ENCODE results near the gene HDAC11. TPM values are rescaled to one million over a fixed set of nuclear protein-coding genes. Genes with fewer than 3 reads are reported as not detected.

The HDAC11 gene
- total and polyA plus RNA-seq, 10 donors = 2.5 to 11.2 (median 6.3) TPM

GRCh38 chr3:13532631-13533030 lies 52.5 kb downstream of the HDAC11 start:
- intact Hi-C loops (cut with DNase I; ENCODE audit: low total_unique reads) = no loop called here
- no peak overlapping the region for H3K27ac ChIP-seq
- peaks cover 0 to 28% (median 0%) of the 10 kb centered on the region in 7 donors for H3K27me3 ChIP-seq (replicated peaks in 1 of 7)
- DNase-seq = peak; percentile 41
- WGBS, 5 donors = 70 to 94% (median 88%) methylated on average over 5 of the region's 5 CpGs
- no peaks in the 10 kb centered on the region for H3K36me3 ChIP-seq
- H3K4me1 ChIP-seq = peaks cover 0 to 11% (median 4%) of the 10 kb centered on the region in 6 donors
- TF ChIP-seq POLR2A (IDR thresholded peaks at IDR 0.05) (no peak), POLR2AphosphoS5 (IDR thresholded peaks at IDR 0.05) (no peak)
- TF ChIP-seq, protein P1, sequence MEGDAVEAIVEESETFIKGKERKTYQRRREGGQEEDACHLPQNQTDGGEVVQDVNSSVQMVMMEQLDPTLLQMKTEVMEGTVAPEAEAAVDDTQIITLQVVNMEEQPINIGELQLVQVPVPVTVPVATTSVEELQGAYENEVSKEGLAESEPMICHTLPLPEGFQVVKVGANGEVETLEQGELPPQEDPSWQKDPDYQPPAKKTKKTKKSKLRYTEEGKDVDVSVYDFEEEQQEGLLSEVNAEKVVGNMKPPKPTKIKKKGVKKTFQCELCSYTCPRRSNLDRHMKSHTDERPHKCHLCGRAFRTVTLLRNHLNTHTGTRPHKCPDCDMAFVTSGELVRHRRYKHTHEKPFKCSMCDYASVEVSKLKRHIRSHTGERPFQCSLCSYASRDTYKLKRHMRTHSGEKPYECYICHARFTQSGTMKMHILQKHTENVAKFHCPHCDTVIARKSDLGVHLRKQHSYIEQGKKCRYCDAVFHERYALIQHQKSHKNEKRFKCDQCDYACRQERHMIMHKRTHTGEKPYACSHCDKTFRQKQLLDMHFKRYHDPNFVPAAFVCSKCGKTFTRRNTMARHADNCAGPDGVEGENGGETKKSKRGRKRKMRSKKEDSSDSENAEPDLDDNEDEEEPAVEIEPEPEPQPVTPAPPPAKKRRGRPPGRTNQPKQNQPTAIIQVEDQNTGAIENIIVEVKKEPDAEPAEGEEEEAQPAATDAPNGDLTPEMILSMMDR (IDR thresholded peaks at IDR 0.05 in 8 of 11, conservative IDR thresholded peaks at IDR 0.05 in 3 of 11) = no peak
- H3K9me3 ChIP-seq = no peaks in the 10 kb centered on the region
- H3K4me3 ChIP-seq = no peak overlapping the region

DNA sequence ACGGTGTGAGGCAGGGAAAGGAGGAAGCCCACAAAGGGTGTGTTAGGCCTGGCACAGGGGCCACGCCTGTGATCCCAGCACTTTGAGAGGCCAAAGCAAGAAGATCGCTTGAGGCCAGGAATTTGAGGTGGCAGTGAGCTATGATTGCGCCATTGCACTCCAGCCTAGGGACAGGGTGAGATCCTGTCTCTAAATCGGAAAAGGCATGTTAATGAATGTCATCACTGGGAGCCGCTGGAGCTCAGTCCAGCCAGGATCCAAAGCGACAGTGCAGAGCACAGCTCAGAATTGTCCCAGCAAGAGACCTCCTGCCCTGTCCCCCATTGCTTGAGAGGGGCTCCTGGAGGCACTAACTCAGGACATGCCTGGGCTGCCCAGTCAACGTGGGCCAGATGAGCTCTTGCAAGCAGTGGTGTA lies 53.8 kb downstream of the HDAC11 start:
- peak; percentile 57 for DNase-seq
- no peak overlapping the region for H3K27ac ChIP-seq
- H3K4me1 ChIP-seq = peaks cover 0 to 11% (median 4%) of the 10 kb centered on the region in 6 donors
- no peaks in the 10 kb centered on the region for H3K36me3 ChIP-seq
- peaks cover 0 to 38% (median 0%) of the 10 kb centered on the region in 7 donors for H3K27me3 ChIP-seq (replicated peaks in 1 of 7)
- no peaks in the 10 kb centered on the region for H3K9me3 ChIP-seq
- TF ChIP-seq POLR2AphosphoS5 (IDR thresholded peaks at IDR 0.05) (no peak), POLR2A (IDR thresholded peaks at IDR 0.05) (no peak)
- TF ChIP-seq, protein P1 (IDR thresholded peaks at IDR 0.05 in 8 of 11, conservative IDR thresholded peaks at IDR 0.05 in 3 of 11) = no peak
- intact Hi-C loops (cut with DNase I; ENCODE audit: low total_unique reads) = no loop called here
- no peak overlapping the region for H3K4me3 ChIP-seq
- 87 to 91% (median 89%) methylated on average over 8 of the region's 8 CpGs for WGBS, 5 donors

GRCh38 chr3:13535526-13535875 lies 55.4 kb downstream of the HDAC11 start:
- Histone ChIP-seq H3K9me3 (no peaks in the 10 kb centered on the region), H3K4me1 (peaks cover 0 to 11% (median 4%) of the 10 kb centered on the region in 6 donors), H3K4me3 (no peak overlapping the region), H3K27ac (no peak overlapping the region), H3K27me3 (replicated peaks in 1 of 7) (peaks cover 0 to 42% (median 0%) of the 10 kb centered on the region in 7 donors), H3K36me3 (no peaks in the 10 kb centered on the region)
- DNase-seq = no peak
- intact Hi-C loops (cut with DNase I; ENCODE audit: low total_unique reads) = no loop called here
- no peak for TF ChIP-seq POLR2A (IDR thresholded peaks at IDR 0.05)
- TF ChIP-seq, protein P1 (IDR thresholded peaks at IDR 0.05 in 8 of 11, conservative IDR thresholded peaks at IDR 0.05 in 3 of 11) = no peak
- TF ChIP-seq POLR2AphosphoS5 (IDR thresholded peaks at IDR 0.05) = no peak
- WGBS, 5 donors = 87 to 96% (median 94%) methylated on average over 3 to 10 of the region's 10 CpGs

DNA sequence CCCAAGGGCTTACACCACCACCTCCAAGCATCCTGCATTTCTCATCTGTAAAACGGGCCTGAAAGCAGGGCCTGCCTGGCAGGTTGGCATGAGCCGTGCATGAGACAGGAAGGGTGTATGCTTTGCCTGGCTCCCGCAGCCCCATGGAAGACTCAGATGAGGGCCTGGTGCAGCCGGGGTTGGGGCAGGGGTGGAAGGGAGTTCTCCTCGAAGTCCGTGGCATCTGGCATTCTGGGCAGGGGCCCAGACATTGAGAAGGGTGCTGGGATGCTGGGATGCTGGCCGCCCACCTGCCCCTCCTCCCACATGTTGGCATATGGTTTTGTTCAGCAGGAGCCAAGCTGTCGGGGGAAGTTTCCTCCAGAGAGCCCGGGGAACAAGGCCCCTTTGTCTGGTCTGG lies 55.8 kb downstream of the HDAC11 start:
- Histone ChIP-seq H3K4me3 (no peak overlapping the region), H3K27ac (no peak overlapping the region), H3K4me1 (peaks cover 0 to 11% (median 4%) of the 10 kb centered on the region in 6 donors), H3K36me3 (no peaks in the 10 kb centered on the region), H3K9me3 (no peaks in the 10 kb centered on the region), H3K27me3 (replicated peaks in 1 of 7) (peaks cover 0 to 42% (median 0%) of the 10 kb centered on the region in 7 donors)
- intact Hi-C loops (cut with DNase I; ENCODE audit: low total_unique reads) = no loop called here
- TF ChIP-seq POLR2A (IDR thresholded peaks at IDR 0.05) (no peak), POLR2AphosphoS5 (IDR thresholded peaks at IDR 0.05) (no peak)
- TF ChIP-seq, protein P1 (IDR thresholded peaks at IDR 0.05 in 8 of 11, conservative IDR thresholded peaks at IDR 0.05 in 3 of 11) = no peak
- 74 to 93% (median 79%) methylated on average over 5 to 9 of the region's 9 CpGs for WGBS, 5 donors
- peak; percentile 54 for DNase-seq
